GM12801 (cell line): Measurements from ENCODE around the gene RBM20.

ENCODE experiments used
- CTCF ChIP-seq: IDR thresholded peaks from one replicate; pipeline ENCODE4 v1.5.1; 2011; ENCODE audit warnings: control low read depth; ENCODE audit not compliant: insufficient read length; ENCODE audit errors: extremely low read depth

The RBM20 gene

DNA sequence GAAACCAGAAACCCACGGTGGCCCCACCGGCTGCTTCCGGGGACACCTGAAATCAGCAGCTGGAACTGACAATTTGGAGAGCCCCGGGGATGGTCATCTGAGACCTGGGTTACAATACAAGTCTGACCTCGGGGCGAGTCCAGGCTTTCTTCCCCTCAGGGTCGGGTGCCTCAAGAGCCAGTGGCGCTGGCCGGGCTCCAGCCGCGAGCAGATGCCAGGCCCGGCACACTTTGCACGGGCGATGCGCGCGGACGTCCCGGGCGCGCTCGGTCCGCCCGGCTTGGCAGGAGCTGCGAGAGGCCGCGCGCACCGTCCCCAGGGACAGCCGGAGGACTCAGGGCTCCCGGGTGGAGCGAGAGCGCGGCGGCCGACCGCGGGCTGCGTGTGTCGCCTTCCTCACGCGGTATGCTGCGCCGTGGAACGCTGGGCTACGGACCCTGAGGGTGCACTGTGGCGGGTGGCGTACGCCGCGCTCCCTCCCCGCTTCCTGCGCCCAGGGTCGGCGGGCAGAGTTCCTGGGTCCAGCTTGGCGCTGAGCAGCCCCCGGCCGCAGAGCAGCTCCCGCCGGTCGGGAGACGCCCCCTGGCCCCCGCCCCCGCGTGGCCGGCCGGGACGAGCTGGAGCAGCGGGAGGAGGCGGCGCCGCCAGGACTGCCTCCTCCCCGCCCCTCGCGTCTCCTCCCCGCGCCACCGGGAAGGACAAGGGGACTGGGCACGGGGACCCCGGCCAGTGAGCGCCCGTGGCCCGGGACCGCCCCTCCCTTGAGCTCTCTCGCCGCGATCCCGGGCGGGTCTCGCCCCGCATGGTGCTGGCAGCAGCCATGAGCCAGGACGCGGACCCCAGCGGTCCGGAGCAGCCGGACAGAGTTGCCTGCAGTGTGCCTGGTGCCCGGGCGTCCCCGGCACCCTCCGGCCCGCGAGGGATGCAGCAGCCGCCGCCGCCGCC is at the start of gene RBM20:
RBM20 (plus strand) TSS at position 684 of the 945 bp plus-strand sequence; CDS start at position 803, 119 bp downstream.
- TF ChIP-seq CTCF: no peak

GRCh38 chr10:110597476-110597875 is 46.7 kb upstream of the RBM20 start:
- no peak for TF ChIP-seq CTCF

DNA sequence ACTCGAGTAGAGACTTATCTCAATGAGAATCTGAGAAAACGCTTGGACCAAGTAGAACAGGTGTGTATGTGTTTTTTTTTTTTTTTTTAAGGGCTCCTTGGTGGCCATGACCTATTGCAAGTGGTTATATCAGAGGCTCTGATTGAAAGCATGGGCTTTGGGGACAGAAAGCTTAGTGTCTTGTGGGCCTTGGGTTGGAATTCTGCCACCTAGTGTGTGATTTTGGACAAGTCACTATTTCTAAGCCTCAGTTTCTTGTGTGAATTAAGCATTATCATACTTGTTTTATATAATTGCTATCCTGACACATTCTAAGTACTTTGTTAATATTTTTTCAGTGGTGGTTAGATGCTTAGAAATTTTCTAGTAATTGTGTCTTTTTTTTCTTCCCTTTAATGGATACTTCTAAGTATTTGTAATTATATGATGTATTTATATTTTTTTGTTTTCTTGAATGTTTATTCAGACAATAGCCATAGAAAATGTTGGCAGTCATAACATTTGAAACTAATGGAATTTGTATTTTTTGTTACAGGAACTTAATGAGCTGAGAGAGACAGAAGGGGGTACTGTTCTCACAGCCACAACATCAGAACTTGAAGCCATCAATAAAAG is 43.5 kb upstream of the RBM20 start:
- TF ChIP-seq CTCF: no peak

GRCh38 chr10:110601581-110601980 is 42.6 kb upstream of the RBM20 start:
- TF ChIP-seq CTCF: no peak

GRCh38 chr10:110608087-110608486 is 36.0 kb upstream of the RBM20 start:
- TF ChIP-seq CTCF: no peak

- TF ChIP-seq CTCF: no peak
These were observed 34.5 kb upstream of the RBM20 start for GRCh38 chr10:110609605-110610004.

DNA sequence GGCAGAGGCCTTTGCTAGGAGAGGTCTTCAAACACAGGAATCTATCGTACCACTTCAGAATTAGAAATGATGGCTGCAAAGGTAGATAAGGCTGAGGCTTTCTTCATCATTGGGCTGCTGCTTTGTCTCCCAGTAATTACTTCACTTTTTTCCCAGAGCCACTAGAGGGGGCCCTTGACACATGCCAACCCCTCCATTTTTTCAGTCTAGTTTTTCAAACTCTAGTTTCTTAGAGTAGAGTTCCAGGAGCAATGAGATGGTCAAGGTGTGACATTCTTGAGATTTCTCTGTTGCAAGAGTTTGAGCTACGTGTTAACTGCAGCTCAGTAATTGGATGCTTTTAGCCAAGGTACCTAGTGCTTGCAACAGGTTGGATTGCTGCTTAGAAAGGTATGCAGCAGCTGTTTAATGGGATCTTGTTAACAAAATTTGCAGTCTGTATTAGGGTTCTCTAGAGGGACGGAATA is 33.8 kb upstream of the RBM20 start:
- TF ChIP-seq CTCF: no peak
